CD4-positive, alpha-beta T cell treated with Interleukin-6 at 100 ng/mL for 8 hours (primary cell): Measurements from ENCODE around the gene IQCM.

Source experiments
- DNase-seq: peaks from one replicate; pipeline ENCODE4 v3.0.0-alpha.2; 2020; ENCODE audit warnings: mixed read lengths, low spot score

Gene IQCM

DNA sequence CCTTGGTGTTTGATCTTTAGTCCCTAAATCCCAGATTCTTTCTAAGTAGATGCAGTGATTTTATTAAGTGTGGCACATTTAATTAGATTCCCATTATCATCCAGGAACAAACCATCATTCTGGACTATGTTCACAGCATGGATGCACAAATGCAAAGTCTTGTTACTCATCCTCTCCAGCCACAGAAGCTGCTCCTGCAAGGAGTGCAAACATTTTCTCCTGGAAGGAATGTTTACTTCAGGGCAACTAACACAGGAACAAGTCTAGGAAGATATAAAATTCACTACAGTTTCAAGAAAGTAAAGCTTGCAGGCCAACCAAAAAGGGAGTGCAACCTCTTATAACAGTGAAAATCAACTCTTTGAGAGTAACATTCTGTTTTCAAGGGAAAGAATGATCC is 106.0 kb downstream of the IQCM start:
- no peak for DNase-seq

DNA sequence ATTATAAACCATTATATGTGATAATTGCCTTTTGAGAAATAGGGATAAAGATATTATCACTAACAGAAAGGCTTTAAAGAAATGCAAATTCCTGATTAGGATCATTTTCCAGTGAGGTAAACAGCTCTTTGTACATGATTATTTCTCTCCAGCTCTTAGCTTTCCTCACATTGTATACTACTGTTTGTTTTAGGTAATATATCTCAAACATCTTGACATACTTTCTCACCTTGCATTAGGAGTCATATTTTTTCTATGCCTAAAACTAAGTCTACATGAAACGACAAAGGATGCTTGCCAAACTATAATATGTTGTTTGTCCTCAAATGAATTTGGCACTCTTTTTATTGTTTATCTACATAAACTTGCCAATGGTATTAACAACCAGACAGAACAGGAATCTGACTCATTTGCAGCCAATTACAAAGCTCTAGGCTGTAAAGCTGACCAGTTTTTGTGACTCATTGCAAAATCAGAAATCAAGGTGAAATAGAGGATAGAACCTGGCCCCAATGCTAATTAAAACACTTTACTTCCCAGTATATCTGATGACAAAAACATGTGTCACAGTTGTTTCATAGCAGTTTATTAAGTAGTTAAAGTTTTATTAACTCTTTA is 107.0 kb downstream of the IQCM start:
- no peak for DNase-seq

DNA sequence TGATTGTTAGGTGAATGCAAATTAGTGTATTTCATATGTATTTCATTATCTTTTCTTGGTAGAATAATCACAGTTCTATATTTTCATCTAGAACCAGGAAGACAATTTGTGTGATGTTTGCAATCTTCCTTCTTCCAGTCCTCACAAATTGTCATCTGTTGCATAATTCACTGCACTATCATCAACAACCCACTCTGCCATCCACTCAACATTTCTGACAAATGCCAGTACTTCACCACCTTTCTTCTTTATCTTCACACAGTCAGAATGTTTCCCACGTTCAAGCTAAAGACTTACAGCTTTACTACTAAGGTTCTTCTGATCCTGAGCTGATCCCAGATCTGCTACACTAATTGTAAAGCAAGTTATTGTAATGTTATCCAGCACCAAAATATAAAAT is 107.8 kb downstream of the IQCM start:
- no peak for DNase-seq

DNA sequence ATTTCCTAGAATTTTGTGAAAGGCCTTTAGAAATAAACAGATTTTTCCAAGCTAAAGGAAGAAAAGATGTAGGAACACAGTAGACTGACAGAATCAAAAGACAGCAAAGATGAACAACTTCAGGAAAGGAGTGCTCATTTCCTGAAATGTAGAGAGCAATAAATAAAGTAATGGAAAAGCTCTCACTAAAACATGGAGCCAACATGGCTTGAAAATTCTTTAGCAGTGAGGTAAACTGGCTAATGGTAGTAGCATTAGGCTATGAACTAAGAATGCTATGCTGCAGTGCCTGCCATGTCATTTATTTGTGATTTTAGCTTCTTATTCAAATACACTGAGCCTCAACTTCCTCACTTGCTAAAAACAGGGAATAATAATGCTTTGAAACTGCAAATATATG is 108.7 kb downstream of the IQCM start:
- DNase-seq: no peak

DNA sequence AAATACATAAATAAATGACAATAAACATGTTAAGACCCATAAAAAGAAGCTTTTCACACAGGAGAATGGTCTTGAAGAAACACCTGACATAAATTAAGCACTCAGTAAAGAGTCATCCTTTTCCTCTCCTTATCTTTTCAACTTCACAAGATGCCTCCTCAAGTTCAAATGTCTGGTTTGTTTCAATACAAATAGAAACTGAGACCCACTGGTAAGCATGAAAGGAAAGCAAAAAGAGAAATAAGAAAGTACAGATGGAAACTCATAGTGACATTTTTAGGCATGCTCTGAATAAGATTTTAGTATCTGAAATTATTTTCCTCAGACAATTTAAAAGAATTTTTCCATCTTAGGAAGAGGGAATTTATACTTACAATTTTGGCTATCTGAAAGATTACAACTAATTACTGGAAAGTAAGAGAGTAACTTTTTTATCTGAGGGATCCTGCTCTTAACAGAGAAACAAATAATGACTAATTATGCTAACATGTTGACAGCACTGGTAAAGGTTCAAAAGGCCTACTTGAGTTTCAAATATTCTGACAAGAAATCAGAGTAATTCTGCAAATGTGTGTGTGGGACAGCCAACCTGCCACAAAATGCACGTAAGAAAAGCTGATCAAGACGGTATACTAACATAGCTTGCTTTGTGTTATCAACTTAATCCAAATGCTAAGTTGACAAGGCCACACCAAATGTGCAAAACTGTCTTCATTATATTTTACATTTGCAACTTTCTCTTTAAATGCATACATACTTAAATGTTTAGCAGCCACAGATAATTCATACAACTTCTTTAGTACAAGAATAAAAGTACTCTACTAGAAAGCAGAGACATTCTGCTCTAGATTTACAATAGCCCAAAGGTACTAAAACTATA is 113.0 kb downstream of the IQCM start:
- DNase-seq: no peak

DNA sequence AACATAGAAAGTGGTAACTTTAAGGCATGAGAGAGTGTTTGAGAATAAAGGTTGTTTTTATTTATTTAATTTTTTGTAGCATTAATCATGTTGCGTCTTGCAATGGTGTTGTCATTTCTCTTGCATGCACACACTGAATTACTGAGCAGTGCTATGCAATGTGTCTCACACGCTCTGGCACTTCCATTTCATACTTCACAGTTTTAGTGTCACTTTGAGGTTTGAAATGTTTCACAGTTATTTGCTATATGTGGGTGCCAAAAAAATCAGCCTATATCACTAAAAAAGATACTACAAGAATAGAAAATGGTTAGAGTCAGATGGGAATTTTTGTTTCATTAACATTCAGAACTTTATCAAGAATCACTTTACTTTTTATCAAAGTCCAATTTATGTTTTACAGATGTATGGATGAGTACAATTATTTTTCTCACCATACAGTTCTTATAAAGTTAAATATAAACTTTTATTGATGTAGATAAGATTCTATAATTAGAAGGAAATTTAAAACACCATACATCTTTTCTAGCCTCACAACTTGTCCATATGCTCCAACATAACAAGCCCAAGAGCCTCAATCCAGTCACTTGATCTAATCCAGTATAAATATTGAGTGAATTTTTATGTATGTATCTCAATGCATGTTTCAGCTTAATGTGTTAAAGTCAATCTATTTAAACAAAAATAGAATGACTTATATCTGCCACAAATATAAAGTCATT is 114.0 kb downstream of the IQCM start:
- no peak for DNase-seq

DNA sequence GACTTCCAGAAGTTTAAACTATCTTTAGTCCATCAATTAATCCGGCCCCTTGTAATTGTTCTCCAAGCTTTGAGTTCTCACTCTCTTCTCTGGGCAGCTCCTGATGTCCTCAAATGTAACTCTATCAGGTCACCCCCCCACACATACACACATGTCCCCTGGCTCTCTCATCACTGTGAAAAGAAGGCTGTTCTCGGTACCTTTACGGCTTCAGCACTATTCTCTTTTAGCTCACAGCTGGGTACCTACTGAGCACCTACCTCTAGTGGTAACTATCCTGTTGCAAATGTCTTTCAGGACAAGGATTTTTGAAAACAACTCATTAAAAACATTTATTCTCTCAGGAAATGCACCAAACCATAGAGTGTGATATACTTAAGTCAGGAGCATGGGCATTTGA is 115.4 kb downstream of the IQCM start:
- DNase-seq: no peak

DNA sequence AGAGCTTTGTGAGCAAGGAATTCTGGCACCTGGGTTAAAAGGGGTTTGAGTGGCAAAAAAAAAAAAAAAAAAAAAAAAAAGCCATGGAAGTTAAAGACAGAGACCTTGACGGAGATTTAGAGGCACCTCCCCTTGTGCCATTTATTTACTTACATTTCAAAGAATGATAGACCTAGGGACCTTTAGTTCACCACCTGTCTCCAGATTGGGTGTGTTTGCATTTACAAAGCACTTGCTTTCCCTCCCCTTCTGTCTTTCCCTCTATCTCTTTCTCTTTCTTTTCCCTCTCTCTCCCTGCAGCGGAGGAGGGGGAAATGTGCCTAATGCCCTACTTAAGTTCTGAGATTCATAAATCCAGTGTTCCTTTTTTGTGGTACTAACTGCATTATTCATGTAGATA is 116.0 kb downstream of the IQCM start:
- DNase-seq: no peak

DNA sequence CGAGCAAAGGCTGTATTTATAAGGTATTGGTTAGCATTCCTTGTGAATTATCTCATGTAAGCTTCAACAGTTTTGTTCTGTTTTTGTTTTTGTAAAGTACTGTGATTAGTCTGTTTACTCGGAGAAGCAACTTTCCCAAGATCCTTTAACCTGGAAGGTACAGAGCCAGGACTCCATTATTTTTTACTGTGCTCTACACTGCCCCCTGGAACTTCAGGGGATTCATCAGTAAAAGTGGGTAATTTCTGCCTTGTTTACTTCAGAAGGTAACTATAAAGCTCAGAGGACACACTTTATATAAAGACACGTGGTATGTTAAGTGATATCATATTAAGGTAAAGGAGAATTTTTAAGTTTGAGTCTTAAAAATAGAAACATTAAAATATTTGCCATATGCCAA is 124.9 kb downstream of the IQCM start:
- DNase-seq: no peak

DNA sequence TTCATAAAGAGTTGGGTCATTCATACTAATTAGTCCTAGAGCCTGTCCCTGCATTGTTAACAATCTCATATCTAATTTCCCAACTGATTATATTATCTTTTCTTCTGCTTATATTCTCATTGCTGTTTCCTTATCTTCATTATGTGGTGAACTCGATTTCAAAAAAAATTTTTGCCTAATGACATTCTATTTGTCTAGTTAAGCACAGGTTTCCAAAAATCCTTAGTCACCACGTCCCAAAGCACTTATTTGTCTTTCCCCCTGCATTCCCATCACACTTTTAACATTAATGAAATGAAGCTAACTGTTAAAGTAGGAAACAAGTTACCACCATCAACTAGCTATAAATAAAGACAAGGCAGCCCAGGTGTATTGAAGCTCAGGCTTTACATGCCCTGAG is 131.1 kb downstream of the IQCM start:
- no peak for DNase-seq

DNA sequence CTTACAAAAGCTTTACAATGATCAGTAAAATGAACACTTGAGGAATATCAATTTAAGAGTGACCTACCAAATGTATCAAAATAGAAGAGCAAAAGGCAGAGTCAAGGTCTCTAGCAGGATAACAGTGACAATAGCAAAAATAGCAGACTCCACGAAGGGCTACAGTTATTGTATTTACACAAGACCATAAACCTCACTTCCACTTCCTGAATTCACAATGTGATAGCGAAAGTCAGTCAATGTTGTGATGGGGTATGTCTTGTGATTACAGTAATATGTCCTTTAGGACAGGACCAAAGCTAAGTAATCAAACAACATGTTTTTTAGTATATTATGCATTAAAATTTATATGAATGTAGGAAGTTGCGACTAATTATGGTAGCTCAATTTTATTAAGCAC is 139.6 kb downstream of the IQCM start:
- no peak for DNase-seq

DNA sequence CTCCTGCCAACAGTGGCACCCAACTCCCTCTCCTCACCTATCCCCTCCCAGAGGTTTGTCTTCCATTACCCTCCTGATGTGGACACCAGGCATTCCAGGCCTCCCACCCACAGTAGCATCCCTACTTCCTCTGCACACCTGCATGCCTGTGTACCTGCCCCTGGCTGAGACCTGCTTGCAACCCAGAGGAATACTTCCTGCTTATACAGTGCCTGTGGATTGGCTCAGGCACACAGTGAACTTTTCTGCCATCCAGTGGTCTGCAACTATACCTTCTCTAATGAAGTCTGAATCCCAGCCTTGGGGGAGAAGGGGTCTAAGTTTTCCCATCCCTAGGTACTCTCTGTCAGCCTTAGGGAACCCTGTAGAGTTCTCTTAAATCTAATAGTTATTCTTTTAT is 169.9 kb downstream of the IQCM start:
- DNase-seq: no peak

DNA sequence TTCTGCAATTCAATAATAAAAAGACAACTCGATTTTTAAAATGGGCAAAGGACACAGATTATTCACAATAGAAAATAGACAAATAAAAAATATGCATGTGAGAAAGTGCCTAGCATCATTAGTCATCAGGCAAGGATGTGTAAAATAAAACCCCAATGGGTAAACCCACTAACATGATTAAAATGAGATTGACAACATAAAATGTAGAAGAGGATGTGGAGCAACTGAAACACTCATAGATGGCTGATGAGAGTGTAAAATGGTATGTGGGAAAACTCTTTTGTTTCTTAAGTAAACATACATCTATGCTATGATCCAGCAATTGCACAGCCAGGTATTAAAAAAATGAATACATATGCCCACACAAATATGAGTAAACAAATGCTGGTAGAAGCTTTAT is 177.6 kb downstream of the IQCM start:
- DNase-seq: no peak

DNA sequence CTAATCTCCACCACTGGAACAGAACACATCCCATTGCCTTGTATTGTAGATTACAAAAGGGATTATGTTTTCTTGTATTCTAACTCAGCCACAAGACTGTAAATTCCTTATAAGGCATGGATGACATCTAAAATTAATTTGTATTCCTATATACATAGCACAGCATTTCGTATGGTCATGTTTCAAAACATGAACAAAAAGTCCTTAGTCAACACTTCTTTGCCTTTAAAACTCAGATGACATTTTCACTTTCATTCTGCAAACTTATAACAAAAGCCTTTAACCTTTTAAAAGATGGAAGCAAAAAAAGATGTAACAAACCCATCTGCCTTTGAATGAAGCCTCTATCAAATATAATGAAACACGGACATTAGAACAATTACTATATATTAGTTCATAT is 181.3 kb downstream of the IQCM start:
- DNase-seq: no peak

DNA sequence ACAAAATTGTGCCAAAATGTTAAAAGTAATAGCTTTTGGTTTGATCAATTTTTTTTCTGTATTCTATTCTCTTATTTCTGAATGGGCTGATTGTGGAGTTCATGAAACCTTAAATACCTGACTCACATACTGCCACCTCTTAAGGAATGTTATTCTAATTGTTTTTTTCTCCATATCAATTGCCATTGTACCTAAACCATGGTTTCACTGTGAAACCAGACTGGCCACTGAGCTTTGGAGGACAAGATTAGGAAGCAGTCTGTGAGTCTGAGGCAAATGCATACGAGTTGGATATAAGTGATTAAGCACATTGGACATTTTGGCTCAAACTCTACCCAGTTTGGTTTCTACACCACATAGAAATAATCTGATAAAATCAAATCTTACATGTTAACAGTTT is 184.0 kb downstream of the IQCM start:
- DNase-seq: no peak

DNA sequence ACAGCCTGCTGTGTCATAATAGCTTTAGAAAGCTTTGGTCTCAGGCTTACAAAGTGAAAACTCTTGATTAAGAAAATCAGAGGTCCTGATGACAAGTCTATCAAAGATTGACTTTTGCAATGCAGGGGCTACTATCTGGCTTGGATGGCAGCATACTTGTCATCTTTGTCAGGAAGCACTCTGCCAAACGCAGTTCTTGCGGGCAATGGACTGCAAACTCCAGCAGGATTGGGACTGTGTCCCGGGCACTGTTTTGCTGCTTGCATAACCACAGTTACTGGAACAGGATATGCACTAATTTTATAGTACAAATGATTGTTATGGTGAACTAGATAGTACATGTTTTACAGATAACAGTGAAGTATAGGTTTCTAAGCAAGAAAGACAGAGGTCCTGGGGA is 185.6 kb downstream of the IQCM start:
- no peak for DNase-seq

DNA sequence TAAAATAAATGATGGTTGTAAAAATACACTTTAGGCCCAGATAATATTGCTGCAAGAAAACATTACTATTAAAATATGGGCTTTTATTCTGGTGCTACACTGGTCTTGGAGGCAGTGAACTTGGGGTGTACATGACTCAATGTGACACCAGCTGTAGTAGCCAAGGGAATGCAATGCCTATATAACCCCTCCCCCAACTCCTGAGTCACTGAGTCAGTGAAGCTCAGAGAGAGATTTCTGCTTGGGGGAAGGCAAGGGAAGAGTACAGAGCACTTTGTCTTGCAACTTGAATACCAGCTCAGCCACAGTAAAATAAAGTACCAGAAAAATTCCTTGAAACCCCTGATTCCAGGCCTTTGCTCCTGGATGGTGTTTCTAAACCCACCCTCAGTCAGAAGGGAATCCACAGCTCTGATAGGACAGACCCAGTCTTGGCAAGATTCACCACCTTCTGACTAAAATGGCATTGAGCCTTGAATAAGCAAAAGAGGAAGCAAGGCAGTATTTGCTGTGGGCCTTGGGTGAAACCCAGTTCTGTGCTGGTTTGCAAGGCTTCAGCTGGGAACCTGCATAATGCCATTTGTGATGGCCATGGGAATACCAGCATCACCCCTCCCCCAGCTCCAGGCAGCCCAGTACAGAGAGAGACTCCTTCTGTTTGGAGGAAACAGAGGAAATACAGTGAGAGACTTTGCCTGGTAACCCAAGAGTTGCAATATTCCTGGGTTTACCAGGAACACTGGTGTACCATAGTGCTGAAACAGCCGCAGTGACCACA is 209.9 kb downstream of the IQCM start:
- no peak for DNase-seq

DNA sequence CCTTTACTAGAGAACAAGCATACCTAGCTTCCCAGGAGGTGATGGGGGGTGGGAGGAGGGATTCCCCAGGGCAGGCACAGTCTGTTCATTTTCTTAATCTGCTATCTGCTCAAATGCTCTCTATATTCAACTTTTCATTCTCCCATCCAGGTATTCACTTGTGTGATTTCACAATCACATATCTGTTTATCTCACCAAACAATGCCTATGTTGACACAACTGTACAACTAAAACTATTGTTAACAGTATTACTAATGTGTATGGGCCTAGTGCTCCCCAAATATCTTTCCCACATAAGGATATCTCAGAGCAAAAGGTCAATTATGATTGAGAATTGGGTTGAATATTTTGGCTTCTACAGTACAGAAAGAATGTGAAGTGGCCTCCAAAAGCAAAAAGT is 210.8 kb downstream of the IQCM start:
- no peak for DNase-seq

DNA sequence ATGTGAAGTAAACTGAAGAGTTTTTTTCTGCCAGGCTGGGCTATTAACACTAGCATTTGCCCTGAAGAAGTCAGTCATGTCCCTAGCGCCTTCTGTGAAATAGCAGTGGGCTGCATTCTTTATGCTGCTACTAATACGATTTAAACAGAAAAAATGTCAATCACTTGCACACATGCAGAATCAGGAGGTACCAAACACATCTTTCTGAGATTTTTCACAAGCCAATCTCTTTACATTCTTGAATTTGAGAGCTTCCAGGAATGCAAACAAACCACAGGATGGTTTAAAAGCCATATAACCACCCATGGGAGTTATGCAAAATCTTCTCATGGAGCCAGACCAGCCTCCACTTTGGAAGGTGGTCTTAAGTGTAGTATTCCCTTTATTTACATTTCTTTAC is 220.1 kb downstream of the IQCM start:
- no peak for DNase-seq

DNA sequence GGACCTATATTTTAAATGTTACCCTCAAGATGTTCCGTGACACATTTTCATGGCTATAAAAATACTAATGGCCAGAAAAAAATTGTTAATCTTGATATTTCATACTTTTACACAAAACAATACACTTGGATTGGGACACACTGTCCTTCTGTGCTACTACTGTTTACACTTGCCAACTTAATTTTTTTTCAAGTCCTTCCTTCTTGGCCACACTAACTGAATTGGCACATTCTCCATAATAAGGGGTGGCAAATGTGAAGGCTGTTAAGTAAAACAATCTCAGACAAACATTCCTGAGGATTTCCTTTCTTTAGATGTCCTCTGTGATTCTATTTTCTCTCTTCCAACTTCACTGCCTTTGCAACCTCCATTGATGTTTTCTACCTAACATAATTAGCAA is 225.8 kb downstream of the IQCM start:
- DNase-seq: no peak

DNA sequence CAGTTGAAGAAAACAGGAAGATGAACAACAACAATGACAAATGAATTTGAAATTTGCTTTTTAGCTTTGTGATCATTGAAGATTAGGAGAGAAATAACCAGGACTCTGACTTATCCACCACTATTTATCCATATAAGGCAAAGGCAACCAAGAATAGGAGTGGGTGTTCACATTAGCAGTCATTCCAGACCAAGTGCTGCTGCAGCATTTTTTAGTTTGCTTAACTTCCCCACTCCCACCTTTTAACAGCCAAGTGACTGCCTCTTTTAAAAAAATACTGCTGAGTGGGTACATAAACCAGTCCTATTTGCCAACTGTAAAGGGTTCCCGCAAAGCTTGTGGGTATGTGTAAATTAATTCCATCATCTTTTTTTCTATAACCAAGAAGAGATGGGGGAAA is 230.9 kb downstream of the IQCM start:
- DNase-seq: no peak

DNA sequence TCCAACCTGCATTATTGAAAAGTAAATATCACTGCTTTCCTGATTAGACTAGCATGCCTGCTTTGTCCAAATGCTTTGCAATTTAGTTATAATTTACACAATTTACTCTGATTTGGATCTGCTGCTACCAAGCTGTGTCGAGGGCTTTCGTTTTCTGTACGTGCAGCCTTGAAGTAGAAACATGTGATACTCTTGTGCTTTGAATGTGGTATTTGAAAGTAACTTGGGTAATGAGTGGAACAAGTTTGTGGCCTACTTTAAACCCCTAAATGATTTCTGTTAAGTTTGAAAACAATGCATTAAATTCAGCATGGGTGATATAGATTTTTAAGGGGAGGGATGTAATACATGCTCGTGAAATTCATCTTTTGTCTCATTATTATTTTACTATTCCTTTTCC is 240.7 kb downstream of the IQCM start:
- DNase-seq: no peak

DNA sequence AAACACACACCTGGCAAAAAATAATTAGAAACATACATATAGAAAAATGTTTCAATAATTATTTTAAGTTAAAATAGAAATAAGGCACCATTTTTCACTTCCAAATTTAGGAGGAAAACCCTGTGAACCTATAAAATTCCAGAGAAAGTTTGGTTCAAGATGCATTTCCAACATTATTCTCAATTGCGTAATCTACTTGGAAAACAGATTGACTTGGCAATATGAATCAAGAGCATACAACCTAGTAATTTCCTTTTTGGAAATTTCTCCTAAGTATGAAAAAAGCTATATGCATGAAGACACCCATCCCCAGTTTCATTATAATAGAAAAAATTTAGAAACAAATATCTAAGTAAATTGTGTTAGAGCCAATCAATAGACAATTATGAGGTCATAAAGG is 242.9 kb downstream of the IQCM start:
- DNase-seq: no peak
